ENCODE measurements around the gene UST.

The UST gene

GRCh38 chr6:148934539-148934938 is 187.7 kb downstream of the UST start:
- in situ Hi-C loops (cut with MboI; ENCODE audit: low pct_unique_long_range_greater_than_20kb, low sequenced_read_pairs, unreplicated experiment), result loop anchor here (25.0 kb wide), 2 partner anchors 197 to 347 kb away; partner anchors contain the start of gene UST
- DNase-seq (ENCODE audit: low spot score), result no peak

GRCh38 chr6:148934961-148935360 is 188.1 kb downstream of the UST start:
- in situ Hi-C loops (cut with MboI; ENCODE audit: low pct_unique_long_range_greater_than_20kb, low sequenced_read_pairs, unreplicated experiment), result loop anchor here (25.0 kb wide), 2 partner anchors 198 to 348 kb away; partner anchors contain the start of gene UST
- no peak for DNase-seq (ENCODE audit: low spot score)
- TF ChIP-seq CTCF (IDR thresholded peaks at IDR 0.05; ENCODE audit: extremely low read depth, insufficient read depth, missing control alignments), result no peak

More at GRCh38 chr6:148934539-148934938, 187.7 kb downstream of the UST start:
- no peak for TF ChIP-seq CTCF (IDR thresholded peaks at IDR 0.05; ENCODE audit: extremely low read depth, insufficient read depth, missing control alignments)

GRCh38 chr6:148935705-148936435 is 189.0 kb downstream of the UST start:
- in situ Hi-C loops (cut with MboI; ENCODE audit: low pct_unique_long_range_greater_than_20kb, low sequenced_read_pairs, unreplicated experiment), result loop anchor here (25.0 kb wide), 2 partner anchors 199 to 349 kb away; partner anchors contain the start of gene UST
- no peak for TF ChIP-seq CTCF (IDR thresholded peaks at IDR 0.05; ENCODE audit: extremely low read depth, insufficient read depth, missing control alignments)
- no peak for DNase-seq (ENCODE audit: low spot score)

- in situ Hi-C loops (cut with MboI; ENCODE audit: low pct_unique_long_range_greater_than_20kb, low sequenced_read_pairs, unreplicated experiment), result loop anchor here (25.0 kb wide), 2 partner anchors 206 to 356 kb away; partner anchors contain the start of gene UST
- no peak for DNase-seq (ENCODE audit: low spot score)
- no peak for TF ChIP-seq CTCF (IDR thresholded peaks at IDR 0.05; ENCODE audit: extremely low read depth, insufficient read depth, missing control alignments)
Measured at GRCh38 chr6:148943451-148943850, 196.6 kb downstream of the UST start.

GRCh38 chr6:148944608-148945007 is 197.8 kb downstream of the UST start:
- in situ Hi-C loops (cut with MboI; ENCODE audit: low pct_unique_long_range_greater_than_20kb, low sequenced_read_pairs, unreplicated experiment), result loop anchor here (25.0 kb wide), 2 partner anchors 207 to 357 kb away; partner anchors contain the start of gene UST
- no peak for TF ChIP-seq CTCF (IDR thresholded peaks at IDR 0.05; ENCODE audit: extremely low read depth, insufficient read depth, missing control alignments)
- no peak for DNase-seq (ENCODE audit: low spot score)

GRCh38 chr6:148945301-148946021 is 198.6 kb downstream of the UST start:
- TF ChIP-seq CTCF (IDR thresholded peaks at IDR 0.05; ENCODE audit: extremely low read depth, insufficient read depth, missing control alignments), result no peak
- no peak for DNase-seq (ENCODE audit: low spot score)
- in situ Hi-C loops (cut with MboI; ENCODE audit: low pct_unique_long_range_greater_than_20kb, low sequenced_read_pairs, unreplicated experiment), result loop anchor here (25.0 kb wide), 2 partner anchors 208 to 358 kb away; partner anchors contain the start of gene UST
